NCI-H1694 (cell line): ENCODE measurements around the gene ST8SIA2.

Experiments used
- DNase-seq: peaks from one replicate; lab custom pipeline; 2025; lab: John Stamatoyannopoulos, UW

ST8SIA2 gene, protein sequence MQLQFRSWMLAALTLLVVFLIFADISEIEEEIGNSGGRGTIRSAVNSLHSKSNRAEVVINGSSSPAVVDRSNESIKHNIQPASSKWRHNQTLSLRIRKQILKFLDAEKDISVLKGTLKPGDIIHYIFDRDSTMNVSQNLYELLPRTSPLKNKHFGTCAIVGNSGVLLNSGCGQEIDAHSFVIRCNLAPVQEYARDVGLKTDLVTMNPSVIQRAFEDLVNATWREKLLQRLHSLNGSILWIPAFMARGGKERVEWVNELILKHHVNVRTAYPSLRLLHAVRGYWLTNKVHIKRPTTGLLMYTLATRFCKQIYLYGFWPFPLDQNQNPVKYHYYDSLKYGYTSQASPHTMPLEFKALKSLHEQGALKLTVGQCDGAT

GRCh38 chr15:92393071-92393979 lies at the start of gene ST8SIA2:
ST8SIA2 (plus strand) TSS chr15:92393881; CDS start chr15:92394065, 184 bp downstream.
- no peak for DNase-seq

- peak; percentile 74 for DNase-seq
These were observed 49.6 kb upstream of the ST8SIA2 start for GRCh38 chr15:92343924-92344643.

DNA sequence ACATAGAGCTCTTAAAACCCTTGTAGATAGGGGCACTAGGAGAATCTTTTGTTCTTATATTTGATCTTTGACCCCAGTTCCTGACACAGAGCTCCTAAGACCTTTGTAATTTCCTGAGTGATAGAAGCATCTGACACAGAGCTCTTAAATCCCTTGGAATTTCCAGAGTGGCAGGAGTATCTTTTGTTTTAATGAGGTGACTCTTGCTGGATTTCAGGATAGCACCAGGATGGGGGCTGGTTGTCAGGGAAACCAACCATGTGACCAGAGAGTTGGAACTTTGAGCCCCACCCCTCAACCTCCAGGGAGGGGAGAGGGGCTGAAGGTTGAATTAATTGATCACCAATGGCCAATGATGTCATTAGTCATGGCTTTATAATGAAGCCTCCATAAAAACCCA lies 47.6 kb upstream of the ST8SIA2 start:
- DNase-seq: no peak

GRCh38 chr15:92355307-92355706 lies 38.4 kb upstream of the ST8SIA2 start:
- no peak for DNase-seq

- no peak for DNase-seq
These were observed 32.2 kb upstream of the ST8SIA2 start for GRCh38 chr15:92361321-92362000.

GRCh38 chr15:92362001-92362350 lies 31.7 kb upstream of the ST8SIA2 start:
- DNase-seq: no peak

- no peak for DNase-seq
These were observed 28.6 kb upstream of the ST8SIA2 start for GRCh38 chr15:92365084-92365483.

- DNase-seq: no peak
These were observed 27.8 kb upstream of the ST8SIA2 start for GRCh38 chr15:92365906-92366305.

DNA sequence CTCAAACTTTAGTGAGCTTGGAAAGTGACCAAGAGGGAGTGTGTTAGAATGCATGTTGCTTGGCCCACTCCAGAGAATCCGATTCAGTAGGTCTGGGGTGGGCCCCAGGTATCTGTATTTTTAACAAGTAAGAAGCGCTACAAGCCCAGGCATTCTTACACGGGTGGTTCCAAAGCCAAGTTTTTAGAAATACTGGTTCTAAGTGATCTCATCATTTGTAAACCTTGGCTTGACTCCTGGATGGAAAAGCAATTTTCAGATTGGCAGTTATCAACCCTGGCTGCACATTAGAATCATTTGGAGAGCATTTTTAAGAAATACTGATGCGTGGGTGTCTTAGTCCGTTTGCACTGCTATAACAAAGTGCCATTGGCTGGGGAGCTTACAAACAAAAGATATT lies 27.3 kb upstream of the ST8SIA2 start:
- no peak for DNase-seq

DNA sequence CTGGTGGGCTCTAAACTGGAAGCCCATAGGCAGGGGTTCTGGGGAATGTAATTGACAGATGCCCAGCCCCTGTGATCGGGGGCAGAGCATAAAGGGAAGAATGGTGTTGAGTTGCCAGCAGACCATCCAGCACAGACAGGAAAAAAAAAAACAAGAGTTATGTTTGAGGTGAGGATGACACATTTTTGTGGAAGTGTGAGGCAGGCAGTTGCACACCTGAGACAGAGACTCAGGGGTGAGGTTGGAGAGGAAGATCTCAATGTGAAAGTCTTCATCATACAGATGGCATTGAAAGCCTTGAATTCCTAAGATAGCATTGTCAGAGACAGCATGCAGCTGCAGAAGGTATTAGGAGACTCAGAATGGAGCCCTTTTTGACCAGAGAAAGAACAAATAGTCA lies 18.6 kb upstream of the ST8SIA2 start:
- no peak for DNase-seq

DNA sequence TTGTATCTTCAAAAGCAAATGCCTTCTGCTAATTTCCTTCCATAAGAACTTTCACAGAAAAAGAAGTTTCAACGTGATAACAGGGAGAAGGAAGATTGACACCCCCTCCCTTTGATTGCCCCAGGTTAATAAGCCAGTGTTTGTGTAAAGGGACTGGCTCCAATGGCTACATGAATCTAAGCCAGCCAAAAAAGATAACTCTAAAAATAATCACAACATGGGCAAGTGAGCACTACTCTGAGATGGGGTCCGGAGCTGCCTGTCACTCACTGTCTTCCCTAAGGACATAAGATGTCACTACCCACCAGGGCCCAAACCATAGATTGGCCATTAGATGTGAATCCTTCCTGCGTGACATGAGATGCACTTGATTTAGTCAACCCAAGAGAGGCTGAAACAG lies 17.6 kb upstream of the ST8SIA2 start:
- no peak for DNase-seq

- peak; percentile 67 for DNase-seq
These were observed 16.4 kb upstream of the ST8SIA2 start for GRCh38 chr15:92377083-92377789.

- DNase-seq: no peak
These were observed 10.0 kb upstream of the ST8SIA2 start for GRCh38 chr15:92383519-92384324.

GRCh38 chr15:92384381-92384780 lies 9.3 kb upstream of the ST8SIA2 start:
- DNase-seq: no peak

DNA sequence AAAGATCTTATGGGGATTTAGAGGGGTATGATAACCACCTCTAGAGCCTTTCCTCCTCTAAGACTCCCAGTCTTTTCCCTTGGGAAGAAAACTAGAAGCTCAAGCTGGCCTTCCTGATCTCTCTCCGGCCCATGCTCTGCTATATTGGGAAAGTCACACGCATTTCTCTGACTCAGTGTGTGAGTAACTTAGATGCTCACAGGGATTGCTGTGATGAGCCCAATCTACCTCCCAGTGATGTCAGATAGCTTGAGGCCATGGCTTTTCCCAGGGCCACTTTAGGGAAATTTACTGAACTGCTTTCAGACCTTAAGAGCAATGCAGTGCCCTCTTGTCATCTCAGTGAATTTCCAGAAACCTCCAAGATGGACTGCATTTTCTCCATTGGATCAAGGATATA lies 8.6 kb upstream of the ST8SIA2 start:
- DNase-seq: no peak

- peak; percentile 28 for DNase-seq
These were observed 2.0 kb upstream of the ST8SIA2 start for GRCh38 chr15:92391640-92392039.

DNA sequence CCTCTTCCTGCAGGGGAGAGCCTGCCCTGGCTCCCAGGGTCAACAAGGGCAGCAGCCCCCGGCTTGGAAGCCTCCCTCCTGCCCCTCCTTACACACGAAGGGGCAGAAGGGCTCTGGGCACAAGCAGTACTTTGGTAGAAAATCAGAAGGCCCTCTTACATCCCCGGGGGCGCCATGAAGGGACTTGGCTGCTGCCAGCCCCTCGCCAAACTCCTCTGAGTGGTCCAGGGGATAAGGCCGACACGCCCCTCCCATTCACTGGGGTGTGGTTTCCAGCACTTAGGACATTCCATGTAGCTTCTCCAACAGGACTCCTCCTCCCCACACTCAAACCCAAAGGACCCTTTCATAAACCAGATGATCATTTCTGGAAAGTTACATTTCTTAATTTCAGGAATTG lies 1.2 kb upstream of the ST8SIA2 start:
- no peak for DNase-seq

DNA sequence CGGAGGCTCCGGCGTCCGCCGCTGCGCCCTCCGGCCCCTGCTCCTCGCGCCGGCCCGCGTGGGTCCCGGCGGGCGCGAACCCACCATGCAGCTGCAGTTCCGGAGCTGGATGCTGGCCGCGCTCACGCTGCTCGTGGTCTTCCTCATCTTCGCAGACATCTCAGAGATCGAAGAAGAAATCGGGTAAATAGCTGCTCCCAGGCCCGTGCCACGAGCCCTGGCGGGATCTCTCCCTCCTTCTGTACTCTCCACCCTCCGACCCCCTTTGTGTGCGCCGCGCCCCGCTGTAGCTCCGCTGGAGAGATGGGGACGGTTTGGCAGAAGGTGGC lies 263 bp downstream of the ST8SIA2 start:
- no peak for DNase-seq

DNA sequence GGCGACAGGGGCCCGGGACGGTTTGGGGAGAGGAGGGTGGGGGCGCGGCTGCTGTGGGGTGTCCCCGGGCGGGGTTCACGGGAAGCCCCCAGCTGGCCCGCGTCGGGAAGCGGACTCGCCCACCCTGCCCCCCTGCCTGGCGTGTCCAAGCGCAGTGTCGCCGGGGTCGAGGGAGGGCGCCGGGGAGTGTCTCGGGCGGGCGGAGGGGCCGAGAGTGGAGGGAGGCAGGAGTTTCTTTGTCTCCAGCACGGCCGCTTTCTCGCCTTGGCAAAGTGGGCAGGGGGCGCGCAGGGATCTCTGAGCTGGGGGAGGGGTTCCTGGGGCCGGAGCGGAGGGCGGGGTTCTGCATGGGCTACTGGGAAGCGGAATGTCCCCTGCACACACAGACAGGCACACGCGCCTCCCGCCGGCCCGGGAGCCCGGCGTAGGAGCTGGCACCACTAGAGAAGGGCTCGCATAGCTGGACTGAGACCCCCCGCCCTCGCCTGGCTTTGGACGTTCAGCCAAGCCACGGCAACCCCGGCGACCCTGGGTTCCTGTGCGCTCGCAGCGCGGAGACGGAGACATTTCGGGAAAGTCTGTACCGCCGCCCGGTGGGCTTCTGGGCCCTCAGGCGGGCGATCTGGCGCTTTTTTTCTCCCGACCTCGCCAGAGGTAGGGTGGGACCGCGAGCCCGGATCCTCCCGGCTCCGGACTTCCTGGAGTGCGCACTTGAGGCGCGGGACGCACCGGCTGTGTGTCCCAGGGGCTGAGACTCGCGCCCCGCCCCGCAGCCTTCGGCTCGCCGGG lies 822 bp downstream of the ST8SIA2 start:
- no peak for DNase-seq
